Activated T-cell treated with anti-CD3 and anti-CD28 coated beads, Interleukin-2, amount 50 U/mL, for 1 hour (primary cell): ENCODE data around the gene HYI.

Source experiments
- DNase-seq: peaks from one replicate; pipeline ENCODE4 v3.0.0-alpha.2; 2020

Gene HYI

DNA sequence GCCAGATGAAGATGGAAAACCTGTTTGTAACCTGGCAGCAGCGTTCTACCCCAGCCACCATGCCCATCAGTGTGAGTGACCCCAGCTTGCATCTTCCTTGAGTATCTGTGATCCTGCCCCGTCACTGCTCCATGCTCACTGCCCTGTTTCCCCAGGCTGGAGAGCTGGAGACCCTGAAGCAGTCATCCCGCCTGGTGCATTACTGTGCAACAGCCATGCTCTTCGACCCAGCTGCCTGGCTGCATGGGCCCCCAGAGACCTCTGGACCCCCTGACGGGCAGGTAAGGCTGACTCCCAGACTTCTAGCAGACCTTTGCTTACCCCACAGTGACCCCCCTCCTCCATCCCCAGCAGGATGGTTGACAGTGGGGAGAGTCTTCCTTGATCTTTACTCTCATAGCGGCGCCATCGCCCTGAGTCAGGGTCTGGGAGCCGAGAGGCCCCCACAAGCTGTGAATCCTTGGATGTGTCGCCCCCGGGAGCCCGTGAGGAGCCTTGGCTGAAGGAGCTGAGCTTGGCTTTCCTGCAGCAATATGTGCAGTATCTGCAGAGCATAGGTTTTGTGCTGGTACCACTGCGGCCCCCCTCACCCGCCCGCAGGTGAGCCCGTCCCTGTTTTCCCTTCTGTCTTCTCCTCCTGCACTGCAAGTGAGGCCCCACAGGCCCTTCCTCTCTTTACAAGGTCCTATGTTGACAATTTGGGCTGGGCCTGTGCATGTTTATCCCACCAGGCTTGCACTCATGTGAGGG, 10.4 kb downstream of the HYI start:
- no peak for DNase-seq

DNA sequence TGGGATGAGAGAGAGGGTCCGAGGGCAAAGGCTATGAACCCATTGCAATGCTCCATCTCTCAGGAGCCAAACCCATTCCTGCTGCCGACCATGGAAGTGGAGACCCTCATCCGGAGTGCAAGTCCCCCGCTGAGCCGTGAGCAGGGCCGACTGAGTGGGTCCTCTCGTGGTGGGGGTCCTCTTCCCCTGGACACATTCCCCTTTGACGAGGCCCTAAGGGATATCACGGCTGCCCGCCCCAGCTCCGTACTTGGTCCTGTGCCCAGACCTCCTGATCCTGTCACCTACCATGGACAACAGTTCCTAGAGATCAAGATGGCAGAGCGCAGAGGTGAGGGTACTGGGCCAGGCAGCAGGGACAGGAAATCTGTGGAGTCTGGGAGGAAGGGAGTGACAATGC, 11.0 kb downstream of the HYI start:
- peak; percentile 6 for DNase-seq

DNA sequence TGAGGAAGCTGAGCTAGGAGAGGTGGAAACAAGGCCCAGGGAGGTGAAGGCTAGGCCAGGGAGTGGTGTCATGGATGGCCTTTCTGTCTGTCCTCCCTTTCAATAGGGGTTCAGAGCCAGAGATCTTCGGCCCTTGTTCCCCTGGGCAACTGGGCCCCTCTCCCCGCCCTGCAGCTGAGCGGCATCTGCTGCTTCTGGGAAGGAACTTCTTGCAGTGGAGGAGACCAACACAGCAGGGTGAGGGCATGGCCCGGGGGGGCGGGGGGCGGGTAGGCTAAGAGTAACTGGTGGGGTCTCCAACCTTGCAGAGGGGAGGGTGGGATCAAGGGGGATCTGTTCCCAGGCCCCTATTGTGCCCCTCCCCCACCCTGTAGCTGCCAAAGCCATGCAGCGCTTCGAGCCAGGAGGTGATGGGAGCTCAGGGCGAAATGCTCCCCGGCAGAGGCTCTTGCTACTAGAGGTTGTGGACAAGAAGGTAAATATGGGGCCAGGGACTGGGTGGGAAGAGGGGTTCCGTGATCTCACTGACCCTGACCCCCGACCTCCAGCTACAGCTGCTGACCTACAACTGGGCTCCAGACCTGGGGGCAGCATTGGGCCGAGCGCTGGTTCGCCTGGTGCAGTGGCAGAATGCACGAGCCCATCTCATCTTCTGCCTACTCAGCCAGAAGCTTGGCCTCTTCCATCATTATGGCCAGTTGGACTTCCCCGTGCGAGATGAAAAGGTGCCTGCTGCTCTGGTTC, 11.7 kb downstream of the HYI start:
- DNase-seq, result no peak

DNA sequence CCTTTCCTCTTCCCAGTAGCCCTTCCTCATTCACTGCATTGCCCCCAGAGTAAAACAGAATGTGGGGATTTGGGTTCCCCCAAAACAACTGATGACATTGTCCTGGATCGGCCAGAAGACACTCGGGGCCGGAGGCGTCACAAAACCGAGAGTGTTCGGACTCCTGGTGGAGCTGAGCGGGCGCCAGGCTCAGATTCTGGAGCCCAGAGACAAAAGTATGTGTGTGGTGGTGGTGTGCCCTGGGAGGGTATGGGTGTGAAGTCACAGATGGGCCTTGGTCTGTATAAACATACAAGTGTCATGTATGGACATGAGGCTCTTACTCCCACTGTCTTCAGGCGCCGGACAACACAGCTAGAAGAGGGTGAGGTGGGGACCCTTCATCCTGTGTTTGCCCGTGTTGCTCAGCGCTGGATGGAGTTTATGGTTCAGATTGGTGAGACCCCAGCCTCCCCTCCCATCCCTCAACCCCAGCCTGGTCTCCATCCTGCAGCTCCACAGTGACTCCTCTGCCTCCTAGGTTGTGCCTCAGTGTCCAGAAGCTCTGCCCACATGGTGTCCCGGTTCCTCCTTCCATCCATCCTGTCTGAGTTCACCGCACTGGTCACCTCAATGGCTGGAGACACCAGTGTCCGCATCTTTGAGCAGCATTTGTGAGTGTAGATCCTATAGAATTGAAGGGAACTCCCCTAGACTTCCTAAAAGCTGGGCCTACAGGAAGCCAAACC, 12.4 kb downstream of the HYI start:
- peak; percentile 6 for DNase-seq

DNA sequence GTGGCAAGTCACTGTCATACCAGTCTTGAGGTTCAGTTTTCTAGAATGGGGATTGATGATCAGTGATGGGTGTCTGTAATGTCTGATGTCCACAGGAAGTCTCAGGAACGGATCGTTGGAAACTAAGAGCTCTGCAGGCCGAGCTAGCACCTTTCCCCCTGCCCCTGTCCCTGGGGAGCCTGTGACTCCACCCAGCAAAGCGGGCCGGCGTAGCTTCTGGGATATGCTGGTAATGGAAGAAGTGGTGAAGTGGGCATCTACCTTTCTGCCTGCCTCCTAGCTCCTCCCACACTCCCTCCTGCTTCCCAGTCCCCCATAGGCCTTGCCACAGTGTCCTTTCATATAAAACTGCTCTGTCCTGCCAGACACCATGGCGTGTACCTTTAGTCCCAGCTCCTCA, 13.4 kb downstream of the HYI start:
- DNase-seq, result no peak

DNA sequence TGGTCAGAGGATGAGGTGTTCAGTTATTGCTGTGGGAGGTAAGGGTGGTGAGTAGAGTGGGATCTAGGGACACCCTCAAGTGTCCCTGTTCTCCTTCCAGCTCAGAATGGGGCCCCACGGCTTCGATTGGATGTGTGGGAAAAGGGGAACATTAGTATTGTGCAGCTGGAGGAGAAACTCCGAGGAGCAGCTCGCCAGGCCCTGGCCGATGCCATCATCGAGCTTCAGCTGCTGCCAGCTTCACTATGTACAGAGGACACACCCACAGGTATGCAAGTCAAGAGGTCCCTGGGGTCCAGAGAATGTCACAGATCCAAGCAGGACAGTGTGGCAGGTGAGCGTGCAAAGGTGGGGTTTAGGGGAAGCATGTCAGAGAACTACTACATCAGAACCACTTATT, 13.9 kb downstream of the HYI start:
- DNase-seq, result peak; percentile 14

DNA sequence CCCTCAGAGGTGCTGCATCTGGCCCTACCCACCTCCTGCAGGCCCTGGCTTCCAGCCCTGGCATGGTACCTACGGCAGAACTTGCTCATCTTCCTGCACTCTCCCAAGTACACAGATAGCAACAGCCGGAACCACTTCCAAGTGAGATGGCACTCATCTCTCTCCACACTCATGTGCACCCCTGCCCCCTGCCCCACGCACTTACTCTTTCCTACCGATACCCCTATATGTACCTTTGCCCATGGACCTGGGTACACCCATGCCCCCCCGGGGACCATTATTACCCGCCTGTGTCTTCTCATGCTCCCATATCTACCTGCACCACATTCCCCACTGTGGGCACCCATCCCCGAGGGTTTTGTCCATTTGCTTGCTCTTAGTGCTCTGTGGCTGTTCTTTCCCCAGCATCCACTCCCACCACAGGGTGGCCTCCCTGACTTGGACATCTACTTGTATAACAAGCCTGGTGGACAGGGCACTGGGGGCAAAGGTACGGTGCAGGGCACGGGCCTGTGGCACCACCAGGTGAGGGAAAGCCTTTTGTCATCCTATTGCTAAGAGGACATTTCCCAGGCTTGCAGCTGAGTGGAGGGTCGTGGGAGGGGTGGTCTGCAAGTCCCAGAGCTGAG, 14.7 kb downstream of the HYI start:
- DNase-seq, result peak; percentile 6

DNA sequence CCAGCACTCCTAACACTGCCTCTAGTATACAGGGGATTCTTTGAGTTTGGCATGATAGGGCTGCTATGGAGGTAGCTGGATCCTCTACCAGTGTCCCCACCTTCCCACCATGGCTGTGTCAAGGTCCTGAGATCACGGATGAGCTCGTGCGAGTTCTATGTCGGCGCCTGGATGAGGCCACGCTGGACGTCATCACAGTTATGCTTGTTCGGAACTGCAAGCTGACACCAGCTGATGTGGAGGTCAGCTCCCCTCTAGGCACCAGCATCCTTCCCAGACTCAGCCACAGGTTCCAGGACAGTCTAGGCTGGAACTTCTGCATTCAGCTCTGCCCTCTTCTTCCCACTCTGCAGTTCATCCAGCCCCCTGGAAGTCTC, 15.2 kb downstream of the HYI start:
- no peak for DNase-seq

DNA sequence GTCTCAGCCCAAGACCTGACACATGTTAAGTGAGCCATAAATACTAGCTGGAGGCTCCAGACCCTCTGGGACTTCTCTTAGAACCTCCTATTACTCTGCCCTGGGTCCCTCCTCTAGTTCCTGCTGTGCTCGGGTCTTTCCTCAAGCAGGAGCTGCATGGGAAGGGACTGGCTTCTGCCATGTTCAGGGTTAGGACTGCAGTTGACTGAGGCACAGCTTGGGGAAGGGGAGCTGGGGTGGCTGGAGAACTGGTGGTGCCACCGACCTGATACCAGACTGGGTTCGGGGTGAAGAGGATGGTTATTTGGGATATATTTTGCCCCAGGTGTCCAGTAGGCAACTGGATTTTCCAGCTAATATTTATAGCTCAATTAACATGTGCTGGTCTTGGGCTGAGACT, 15.7 kb downstream of the HYI start:
- DNase-seq, result peak; percentile 6

DNA sequence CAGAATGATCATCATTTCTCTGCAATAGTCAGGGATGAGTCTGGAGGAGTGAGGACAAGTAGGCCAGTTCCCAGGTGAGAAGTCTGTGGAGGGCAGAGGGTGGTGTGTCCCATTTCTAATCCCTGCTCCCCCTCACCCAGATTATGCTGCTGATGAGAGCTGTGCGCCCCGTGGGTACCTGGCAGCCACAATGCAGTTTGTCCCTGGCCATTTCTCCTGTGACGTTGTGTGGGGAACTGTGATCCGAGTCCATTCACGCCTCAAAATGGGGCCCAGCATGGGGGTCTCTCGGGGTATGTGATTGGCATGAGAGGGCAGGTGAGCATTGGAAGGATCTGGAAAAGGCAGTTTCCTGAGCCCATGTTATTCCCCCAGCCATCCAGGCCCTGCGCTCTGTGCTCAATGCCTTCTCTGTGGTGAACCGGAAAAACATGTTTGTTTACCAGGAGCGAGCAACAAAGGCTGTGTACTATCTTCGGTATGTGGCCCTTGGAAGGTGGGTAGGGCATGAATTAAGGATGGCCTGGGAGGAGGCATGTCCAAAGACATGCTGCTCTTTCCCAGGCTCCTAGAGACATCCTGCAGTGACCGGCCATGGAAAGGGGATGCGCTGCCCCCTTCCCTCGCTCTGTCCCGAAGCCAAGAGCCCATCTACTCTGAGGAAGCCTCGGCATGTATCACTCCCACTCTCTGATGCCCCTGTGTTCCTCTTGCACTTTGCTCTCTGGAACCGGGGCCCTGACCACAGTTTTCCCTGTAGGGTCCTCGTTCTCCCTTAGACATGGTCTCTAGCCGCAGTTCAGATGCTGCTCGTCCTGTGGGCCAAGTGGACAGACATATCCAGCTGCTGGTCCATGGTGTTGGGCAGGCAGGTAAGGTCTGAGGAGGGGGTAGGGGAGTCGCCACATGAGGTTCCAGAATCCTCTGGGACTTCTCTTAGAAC, 16.4 kb downstream of the HYI start:
- DNase-seq, result peak; percentile 4

DNA sequence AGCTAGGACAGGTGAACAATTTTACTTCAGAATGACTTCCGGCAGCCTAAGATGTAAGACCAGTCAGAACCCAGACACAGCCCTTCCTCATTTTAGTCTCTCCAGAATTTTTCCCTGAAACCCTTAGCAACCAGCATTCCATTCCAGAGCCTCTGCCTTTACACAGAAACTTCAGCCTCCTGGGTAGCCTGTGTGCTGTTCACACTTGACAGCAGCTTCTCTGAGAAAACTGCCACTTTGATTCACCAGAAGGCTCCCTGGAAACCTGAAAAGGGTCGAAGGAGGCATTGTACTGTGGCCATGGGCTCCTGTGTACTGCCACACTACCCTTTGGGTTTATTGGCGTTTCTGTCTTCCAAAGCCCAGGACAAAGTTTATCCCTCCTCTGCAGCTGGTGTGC, 17.4 kb downstream of the HYI start:
- no peak for DNase-seq

DNA sequence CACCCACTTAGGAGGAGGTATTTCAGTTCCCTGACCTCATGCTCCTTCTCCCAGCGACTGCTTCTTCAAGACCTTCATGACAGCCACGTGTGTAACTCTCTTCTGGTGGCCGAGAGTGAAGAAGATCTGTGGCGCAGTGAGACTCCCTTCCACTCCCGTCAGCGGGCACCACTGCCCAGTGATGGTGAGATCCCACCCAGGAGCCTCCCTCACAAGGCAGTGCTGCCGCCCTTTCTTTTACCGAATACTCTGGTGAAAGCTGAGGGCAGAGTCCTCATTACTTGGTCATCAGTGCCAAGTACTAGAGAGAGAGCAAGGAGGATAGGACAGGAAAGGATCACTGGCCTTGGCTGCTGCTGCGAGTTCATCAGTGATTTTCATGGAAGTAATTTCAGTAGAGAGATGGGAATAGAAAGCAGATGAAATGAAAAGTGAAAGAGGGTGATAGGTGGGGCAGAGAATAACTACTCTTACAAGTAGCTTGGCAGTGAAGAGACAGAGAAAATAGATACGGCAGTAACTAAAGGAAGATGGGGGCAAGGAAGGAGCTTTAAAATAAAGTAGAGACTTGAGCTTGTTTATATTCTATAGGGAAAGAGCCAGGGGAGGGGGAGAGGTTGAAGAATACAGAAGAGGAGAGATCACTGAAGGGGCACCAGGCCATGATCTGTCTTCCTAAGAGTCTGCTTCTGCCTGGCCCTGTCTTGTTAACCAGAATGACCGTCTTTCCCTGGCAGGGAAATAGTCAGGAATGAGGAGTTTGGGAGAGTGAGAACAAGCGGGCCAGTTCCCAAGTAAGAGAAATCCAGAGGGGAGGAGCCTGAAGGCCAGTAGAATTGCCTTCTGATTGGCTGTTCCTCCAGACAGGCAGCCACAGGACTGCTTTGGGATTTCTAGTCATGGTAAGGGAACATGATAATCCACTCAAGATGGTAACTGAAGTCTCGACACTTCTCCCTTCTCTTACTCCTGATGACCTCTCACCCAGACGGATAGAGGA, 18.3 kb downstream of the HYI start:
- no peak for DNase-seq

DNA sequence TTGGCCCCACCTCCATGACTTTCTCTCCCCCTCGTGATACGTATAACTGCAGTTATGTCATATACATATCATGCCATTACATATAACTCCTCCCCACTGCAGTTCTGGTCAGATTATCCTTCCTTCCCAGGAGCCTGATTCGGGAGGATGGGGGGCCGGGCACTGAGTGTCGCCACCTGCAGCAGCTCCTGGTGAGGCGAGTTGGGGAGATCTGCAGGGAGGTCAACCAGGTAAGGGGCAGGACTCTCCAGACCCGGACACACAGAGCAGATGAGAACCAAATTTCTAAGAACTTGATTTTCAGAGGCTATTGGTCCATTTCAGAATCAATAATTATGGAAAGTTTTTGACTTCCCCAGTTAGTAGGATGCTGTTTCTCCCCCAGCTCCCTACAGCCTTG, 19.5 kb downstream of the HYI start:
- DNase-seq, result no peak

DNA sequence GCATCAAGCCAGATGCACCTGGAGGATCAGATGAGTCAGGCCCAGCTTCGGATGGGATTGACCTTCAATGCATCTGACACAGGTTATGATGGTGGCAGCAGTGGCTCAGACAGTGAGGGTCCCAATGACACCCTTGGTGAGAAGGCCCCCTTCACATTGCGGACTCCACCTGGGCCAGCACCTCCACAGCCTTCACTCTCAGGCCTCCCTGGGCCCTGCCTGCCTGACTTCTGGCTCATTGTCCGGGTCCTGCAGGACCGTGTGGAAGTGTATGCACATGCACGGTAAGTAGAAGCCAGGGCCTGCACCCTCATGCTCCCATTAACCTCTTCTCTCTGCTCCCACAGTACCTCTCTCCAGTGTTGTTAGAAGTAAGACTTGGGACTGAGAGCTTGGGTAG, 20.8 kb downstream of the HYI start:
- DNase-seq, result no peak

DNA sequence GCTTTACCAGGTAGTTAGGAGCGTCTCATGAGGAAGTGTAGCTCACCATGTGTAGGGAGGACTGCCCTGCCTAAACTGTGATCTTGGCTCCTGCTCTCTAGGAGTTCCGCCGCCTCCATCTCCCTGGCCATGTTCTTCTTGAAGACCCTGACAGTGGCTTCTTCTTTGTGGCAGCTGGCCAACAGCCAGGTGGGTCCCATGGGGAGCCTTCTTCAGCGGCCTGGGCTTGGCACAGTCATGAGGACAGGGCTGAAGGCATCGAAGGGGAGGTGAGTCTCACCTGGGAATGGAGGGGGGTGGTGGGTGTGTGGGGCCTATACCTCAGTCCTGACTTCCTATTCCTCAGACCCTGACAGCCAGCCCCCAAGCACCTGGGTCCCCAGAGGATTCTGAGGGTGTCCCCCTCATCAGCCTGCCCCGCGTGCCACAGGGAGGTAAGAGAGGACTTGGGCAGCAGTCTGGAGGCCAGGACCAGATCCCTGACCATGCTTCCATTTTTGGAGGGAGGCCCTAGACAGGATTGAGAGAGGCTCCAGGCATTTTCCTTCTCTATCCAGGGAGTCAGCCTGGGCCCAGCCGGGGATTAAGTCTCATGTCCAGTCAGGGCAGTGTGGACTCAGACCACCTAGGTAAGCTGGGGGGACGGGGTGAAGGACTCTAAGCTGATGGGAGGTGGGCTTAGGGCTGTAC, 21.4 kb downstream of the HYI start:
- DNase-seq, result no peak

DNA sequence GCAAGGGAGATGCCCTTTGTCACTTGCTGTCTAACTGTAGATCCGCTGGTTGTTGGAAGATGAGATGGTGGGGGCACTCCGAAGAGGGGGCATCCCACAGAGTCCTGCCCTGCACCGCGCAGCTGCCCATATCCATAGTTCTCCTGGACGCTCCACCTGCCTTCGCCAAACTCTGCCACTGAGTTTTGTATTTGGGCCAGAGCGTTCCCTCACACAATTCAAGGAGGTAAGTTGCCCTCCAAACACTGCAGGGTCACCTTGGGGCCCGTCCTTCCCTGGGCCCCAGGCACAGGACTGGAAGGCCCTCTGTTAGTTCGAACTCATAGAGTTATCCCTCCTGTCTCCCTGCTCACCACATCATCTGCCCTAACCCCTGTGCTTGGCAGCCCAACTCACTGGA, 22.1 kb downstream of the HYI start:
- DNase-seq, result no peak

DNA sequence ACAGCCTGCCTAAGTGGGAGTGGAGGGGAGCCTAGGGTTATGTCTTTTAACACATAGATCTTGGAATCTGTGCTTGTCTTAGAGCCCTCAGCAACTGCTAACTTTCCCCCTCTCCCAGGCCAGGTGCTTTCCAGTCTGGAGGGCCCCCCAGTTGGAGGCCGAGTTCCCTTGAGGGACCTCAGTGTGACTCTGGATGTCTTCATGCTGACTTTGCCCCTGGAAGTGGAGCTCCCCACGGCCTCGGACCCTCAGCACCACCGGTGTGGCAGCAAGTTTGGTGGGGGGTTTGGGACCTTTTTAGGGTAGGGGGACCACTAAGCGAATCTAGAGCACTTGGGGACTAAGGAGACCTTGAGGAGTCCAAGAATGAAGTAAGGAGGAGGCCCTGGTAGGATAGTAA, 22.9 kb downstream of the HYI start:
- no peak for DNase-seq

DNA sequence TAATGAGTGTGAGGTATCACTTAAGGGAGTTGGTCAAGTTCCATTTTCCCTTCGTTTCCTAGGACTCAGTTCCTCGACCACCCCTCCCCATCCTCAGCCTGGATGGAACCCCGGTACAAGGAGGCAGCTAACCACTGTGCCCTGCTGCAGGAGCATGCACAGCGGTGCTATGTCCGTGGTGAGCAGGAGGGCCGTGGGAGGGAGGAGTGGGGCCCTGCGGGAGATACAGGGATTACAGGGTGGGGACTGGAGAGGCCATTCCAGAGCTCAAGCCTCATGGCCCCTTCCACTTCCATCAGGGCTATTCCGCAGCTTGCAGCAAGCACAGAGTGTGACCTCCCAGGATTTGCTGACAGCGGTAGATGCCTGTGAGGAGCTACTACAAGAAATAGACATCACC, 25.8 kb downstream of the HYI start:
- DNase-seq, result no peak

DNA sequence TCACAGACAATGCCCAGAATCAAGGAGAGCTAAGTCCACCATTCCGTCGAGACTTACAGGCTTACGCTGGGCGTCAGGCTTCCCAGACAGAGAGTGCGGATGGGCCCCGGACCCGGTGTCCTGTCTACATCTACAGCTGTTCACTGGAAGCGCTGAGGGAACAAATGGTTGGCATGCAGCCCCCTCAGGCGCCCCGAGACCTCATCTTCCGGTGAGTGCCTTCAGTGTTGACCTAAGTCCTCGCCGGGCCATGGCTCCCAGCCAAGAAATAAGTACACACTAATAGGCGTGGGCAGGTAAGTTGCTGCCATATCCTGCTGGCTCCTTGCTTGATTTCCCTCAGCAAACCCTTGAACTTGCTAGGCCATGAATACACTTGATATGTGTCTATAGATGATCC, 26.2 kb downstream of the HYI start:
- no peak for DNase-seq

DNA sequence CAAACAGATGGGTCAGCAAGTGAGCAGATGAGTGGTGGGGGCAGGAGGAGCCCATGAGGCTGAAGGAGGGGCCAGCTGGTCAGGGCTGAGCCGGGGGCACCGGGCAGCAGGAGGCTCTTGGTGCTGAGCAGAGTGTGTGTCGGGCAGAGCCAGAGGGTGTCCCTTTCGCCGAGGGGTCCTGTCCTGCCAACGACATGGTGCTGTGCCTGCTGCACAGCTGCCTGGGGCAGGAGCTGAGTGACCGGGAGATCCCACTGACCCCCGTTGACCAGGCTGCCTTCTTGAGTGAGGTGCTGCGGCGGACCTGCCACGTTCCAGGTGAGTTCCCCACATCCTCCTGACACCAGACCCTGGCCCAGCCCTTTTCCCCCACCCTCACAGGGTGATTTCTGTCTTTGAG, 27.5 kb downstream of the HYI start:
- no peak for DNase-seq

DNA sequence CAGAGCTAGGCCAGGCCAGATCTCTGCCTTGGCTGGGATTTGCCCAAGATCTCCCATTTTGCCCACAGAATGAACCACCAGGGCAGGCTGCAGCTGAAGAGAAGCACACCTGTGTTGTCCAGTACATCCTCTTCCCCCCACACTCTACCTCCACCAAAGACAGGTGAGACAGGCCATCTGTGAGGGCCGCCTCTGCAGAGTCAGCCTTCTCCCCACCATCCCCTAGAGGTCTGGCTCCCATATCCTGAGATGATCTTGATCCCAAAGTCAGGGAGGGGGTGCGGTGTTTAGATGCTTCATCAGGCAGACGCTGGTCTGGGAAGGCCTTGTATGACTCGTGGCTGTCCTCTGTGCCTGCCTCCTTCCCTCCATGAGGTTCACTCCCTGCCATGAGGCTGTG, 28.7 kb downstream of the HYI start:
- no peak for DNase-seq
